Measurements from ENCODE around the gene RBM4. TPM values are rescaled to one million over a fixed set of nuclear protein-coding genes. Genes with fewer than 3 reads are reported as not detected.

RBM4 gene
- total RNA-seq, 2 donors from 2014 or later = 105 to 137 TPM

DNA sequence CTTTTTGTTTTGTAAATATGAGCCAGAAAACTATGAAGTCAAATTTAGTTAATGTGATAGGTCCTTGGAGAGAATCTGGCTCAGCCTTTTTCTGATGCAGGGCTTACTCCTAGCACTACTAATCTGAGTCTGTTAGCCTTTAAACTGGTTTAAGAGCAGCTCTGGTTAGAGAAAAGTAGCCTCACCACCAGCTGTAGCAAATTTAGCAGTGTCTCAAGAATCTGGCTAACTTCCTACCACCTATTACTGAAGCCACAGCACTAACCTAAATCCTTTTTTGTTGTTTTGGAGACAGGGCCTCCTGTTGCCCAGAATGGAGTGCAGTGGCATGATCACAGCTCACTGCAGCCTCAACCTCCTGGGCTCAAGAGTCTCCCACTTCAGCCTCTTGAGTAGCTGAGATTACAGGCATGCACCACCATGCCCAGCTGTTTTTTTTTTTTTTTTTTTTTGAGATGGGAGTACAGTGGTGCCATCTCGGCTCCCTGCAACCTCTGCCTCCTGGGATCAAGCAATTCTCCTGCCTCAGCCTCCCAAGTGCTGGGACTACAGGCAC is 25.3 kb downstream of the RBM4 start:
- intact Hi-C loops (cut with DNase I) = no loop called here
- H3K4me1 ChIP-seq (replicated peaks) = no peaks in the 10 kb centered on the region
- no peak overlapping the region for H3K27ac ChIP-seq
- TF ChIP-seq, protein P1, sequence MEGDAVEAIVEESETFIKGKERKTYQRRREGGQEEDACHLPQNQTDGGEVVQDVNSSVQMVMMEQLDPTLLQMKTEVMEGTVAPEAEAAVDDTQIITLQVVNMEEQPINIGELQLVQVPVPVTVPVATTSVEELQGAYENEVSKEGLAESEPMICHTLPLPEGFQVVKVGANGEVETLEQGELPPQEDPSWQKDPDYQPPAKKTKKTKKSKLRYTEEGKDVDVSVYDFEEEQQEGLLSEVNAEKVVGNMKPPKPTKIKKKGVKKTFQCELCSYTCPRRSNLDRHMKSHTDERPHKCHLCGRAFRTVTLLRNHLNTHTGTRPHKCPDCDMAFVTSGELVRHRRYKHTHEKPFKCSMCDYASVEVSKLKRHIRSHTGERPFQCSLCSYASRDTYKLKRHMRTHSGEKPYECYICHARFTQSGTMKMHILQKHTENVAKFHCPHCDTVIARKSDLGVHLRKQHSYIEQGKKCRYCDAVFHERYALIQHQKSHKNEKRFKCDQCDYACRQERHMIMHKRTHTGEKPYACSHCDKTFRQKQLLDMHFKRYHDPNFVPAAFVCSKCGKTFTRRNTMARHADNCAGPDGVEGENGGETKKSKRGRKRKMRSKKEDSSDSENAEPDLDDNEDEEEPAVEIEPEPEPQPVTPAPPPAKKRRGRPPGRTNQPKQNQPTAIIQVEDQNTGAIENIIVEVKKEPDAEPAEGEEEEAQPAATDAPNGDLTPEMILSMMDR (IDR thresholded peaks at IDR 0.05) = no peak
- TF ChIP-seq POLR2A (IDR thresholded peaks at IDR 0.05) = no peak
- H3K36me3 ChIP-seq = peaks cover 0 to 4% of the 10 kb centered on the region in 2 donors
- no peaks in the 10 kb centered on the region for H3K27me3 ChIP-seq (replicated peaks; ENCODE audit: insufficient read depth)
- no peak for DNase-seq (ENCODE audit: low spot score)
- H3K9me3 ChIP-seq = no peaks in the 10 kb centered on the region
- no peak overlapping the region for H3K4me3 ChIP-seq
- 89% methylated on average over 1 of the region's 1 CpG for WGBS

DNA sequence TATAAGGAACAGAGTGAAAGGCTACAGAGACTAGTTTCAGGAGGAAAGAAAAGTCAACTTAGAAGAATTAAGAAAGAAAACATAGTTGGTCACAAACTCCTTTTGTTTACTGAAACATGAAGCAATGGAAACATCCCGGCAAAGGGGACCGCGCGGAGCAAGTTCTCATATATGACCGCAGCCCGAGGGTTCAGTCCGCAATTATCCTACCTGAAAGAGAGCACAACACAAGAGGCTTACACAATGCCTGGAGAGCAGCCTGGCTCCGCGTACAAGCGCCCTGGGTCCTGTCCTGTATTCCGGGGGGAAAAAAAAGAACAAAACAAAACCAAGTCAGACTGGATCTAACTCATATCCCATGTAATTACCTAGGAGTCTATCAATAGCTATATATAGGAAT is 26.9 kb downstream of the RBM4 start:
- Histone ChIP-seq H3K27ac (no peak overlapping the region), H3K4me1 (replicated peaks) (no peaks in the 10 kb centered on the region), H3K4me3 (no peak overlapping the region), H3K27me3 (replicated peaks; ENCODE audit: insufficient read depth) (no peaks in the 10 kb centered on the region), H3K9me3 (no peaks in the 10 kb centered on the region), H3K36me3 (peaks cover 0 to 4% of the 10 kb centered on the region in 2 donors)
- 85% methylated on average over 11 of the region's 11 CpGs for WGBS
- TF ChIP-seq, protein P1 (IDR thresholded peaks at IDR 0.05) = no peak
- intact Hi-C loops (cut with DNase I) = no loop called here
- no peak for DNase-seq (ENCODE audit: low spot score)

DNA sequence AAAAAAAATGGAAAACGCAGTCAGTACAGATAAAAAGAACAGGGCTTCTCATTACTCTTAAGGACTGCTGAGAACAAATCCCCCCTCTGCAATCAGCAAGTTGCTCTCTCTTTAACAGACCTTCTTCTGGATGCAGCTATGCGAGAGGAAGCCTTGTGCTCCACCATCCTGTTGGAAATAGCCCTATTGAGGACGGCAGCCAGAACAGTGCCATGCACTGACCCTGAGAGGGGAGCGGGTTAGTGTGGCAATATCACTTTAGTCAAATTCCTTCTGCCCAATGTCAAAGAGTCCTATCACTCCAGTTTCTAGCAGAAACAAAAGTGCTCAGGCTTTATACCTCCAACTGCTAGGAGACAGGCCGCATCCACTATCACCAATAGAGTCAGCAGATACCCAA is 32.3 kb downstream of the RBM4 start:
- H3K4me1 ChIP-seq (replicated peaks) = peaks cover under 1% of the 10 kb centered on the region

DNA sequence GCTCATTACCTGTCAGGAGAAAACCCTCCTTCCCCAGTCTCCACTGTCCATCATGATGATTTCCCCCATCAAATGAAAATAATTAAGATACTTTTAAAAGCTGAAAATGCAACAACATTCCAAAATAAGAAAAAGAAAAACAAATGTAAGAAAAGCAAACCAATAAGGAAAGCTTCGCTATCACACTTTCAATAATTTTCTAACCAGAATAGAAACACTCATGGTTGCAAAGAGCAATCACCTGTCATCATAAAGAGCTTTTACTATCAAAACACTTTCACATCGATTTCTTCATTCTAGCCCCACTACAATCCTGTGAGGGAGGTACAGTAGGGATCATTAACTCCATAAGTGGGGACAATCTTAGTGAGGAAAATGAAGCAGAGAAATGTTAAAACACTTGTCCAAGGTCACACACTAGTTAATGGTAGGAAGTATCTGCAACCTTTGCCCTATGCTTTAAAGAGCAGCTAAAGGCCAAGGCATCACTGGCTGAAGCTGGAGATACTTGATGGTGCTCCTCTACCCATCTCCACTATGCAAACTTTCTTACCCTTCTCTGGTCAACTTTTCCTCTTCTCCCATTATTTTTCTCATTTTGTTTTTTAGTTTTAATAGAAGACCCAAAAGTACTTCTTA is 36.6 kb downstream of the RBM4 start:
- no peaks in the 10 kb centered on the region for H3K9me3 ChIP-seq
- intact Hi-C loops (cut with DNase I) = loop anchor here (5.0 kb wide), 3 partner anchors 38 to 198 kb away; partner anchors contain the start of genes CCDC87, CCS and RBM4
- no peaks in the 10 kb centered on the region for H3K36me3 ChIP-seq
- H3K4me1 ChIP-seq (replicated peaks) = peaks cover 8% of the 10 kb centered on the region
- 72% methylated on average over 2 of the region's 2 CpGs for WGBS
- no peaks in the 10 kb centered on the region for H3K27me3 ChIP-seq (replicated peaks; ENCODE audit: insufficient read depth)
- no peak for DNase-seq (ENCODE audit: low spot score)
- H3K4me3 ChIP-seq = no peak overlapping the region
- TF ChIP-seq, protein P1 (IDR thresholded peaks at IDR 0.05) = no peak
- no peak for TF ChIP-seq POLR2AphosphoS5 (IDR thresholded peaks at IDR 0.05)
- TF ChIP-seq POLR2A (IDR thresholded peaks at IDR 0.05) = no peak
- no peak overlapping the region for H3K27ac ChIP-seq

More for the DNA sequence above, 32.3 kb downstream of the RBM4 start:
- no peak for DNase-seq (ENCODE audit: low spot score)
- 79% methylated on average over 5 of the region's 5 CpGs for WGBS
- no peak for TF ChIP-seq POLR2A (IDR thresholded peaks at IDR 0.05)
- TF ChIP-seq, protein P1 (IDR thresholded peaks at IDR 0.05) = no peak
- H3K27ac ChIP-seq = no peak overlapping the region
- H3K4me3 ChIP-seq = no peak overlapping the region
- H3K27me3 ChIP-seq (replicated peaks; ENCODE audit: insufficient read depth) = no peaks in the 10 kb centered on the region
- H3K9me3 ChIP-seq = no peaks in the 10 kb centered on the region
- intact Hi-C loops (cut with DNase I) = no loop called here
- H3K36me3 ChIP-seq = no peaks in the 10 kb centered on the region

All from prostate gland (tissue), 2 donors.